Measurements from ENCODE around the gene CHMP1A. TPM values are rescaled to one million over a fixed set of nuclear protein-coding genes. Genes with fewer than 3 reads are reported as not detected.

The CHMP1A gene
- total and polyA plus RNA-seq, 2 experiments from 2014 or later: 86.2 to 87.5 TPM

GRCh38 chr16:89655062-89655643 is 2.4 kb downstream of the CHMP1A start:
- TF ChIP-seq CTCF (IDR thresholded peaks at IDR 0.05; ENCODE audit: low read depth, low read length): no peak
- H3K27ac ChIP-seq: no peak overlapping the region
- DNase-seq (ENCODE audit: low read depth in 1 of 2, low spot score in 1 of 2): no peak
- H3K4me1 ChIP-seq (ENCODE audit: low read depth): peaks cover 4% of the 10 kb centered on the region
- no peaks in the 10 kb centered on the region for H3K27me3 ChIP-seq
- H3K9me3 ChIP-seq (ENCODE audit: low read depth): no peaks in the 10 kb centered on the region
- H3K36me3 ChIP-seq: peaks cover 2% of the 10 kb centered on the region
- H3K4me3 ChIP-seq: no peak overlapping the region

- H3K27me3 ChIP-seq: no peaks in the 10 kb centered on the region
- no peak for TF ChIP-seq CTCF (IDR thresholded peaks at IDR 0.05; ENCODE audit: low read depth, low read length)
- DNase-seq (ENCODE audit: low read depth in 1 of 2, low spot score in 1 of 2): no peak
- H3K36me3 ChIP-seq: peaks cover 2% of the 10 kb centered on the region
- no peak overlapping the region for H3K27ac ChIP-seq
- peaks cover 4% of the 10 kb centered on the region for H3K4me1 ChIP-seq (ENCODE audit: low read depth)
- no peak overlapping the region for H3K4me3 ChIP-seq
- H3K9me3 ChIP-seq (ENCODE audit: low read depth): no peaks in the 10 kb centered on the region
Observed at GRCh38 chr16:89653656-89654295, 3.7 kb downstream of the CHMP1A start.

- H3K9me3 ChIP-seq (ENCODE audit: low read depth): no peaks in the 10 kb centered on the region
- DNase-seq (ENCODE audit: low read depth in 1 of 2, low spot score in 1 of 2): no peak
Observed at GRCh38 chr16:89651584-89651983, 5.9 kb downstream of the CHMP1A start.

GRCh38 chr16:89646906-89647305 is 10.6 kb downstream of the CHMP1A start:
- no peak for DNase-seq (ENCODE audit: low read depth in 1 of 2, low spot score in 1 of 2)
- no peak overlapping the region for H3K27ac ChIP-seq
- no peak overlapping the region for H3K4me3 ChIP-seq
- TF ChIP-seq CTCF (IDR thresholded peaks at IDR 0.05; ENCODE audit: low read depth, low read length): no peak
- H3K27me3 ChIP-seq: no peaks in the 10 kb centered on the region
- no peaks in the 10 kb centered on the region for H3K4me1 ChIP-seq (ENCODE audit: low read depth)
- peaks cover 17% of the 10 kb centered on the region for H3K36me3 ChIP-seq
- H3K9me3 ChIP-seq (ENCODE audit: low read depth): no peaks in the 10 kb centered on the region

More at GRCh38 chr16:89651584-89651983, 5.9 kb downstream of the CHMP1A start:
- Histone ChIP-seq H3K4me3 (no peak overlapping the region), H3K36me3 (peaks cover 8% of the 10 kb centered on the region), H3K27me3 (no peaks in the 10 kb centered on the region), H3K27ac (no peak overlapping the region), H3K4me1 (ENCODE audit: low read depth) (no peaks in the 10 kb centered on the region)
- TF ChIP-seq CTCF (IDR thresholded peaks at IDR 0.05; ENCODE audit: low read depth, low read length): no peak

- no peaks in the 10 kb centered on the region for H3K27me3 ChIP-seq
- H3K4me1 ChIP-seq (ENCODE audit: low read depth): no peaks in the 10 kb centered on the region
- no peaks in the 10 kb centered on the region for H3K9me3 ChIP-seq (ENCODE audit: low read depth)
- H3K4me3 ChIP-seq: no peak overlapping the region
- peaks cover 17% of the 10 kb centered on the region for H3K36me3 ChIP-seq
- no peak overlapping the region for H3K27ac ChIP-seq
- no peak for TF ChIP-seq CTCF (IDR thresholded peaks at IDR 0.05; ENCODE audit: low read depth, low read length)
- no peak for DNase-seq (ENCODE audit: low read depth in 1 of 2, low spot score in 1 of 2)
Observed at GRCh38 chr16:89646270-89646669, 11.2 kb downstream of the CHMP1A start.

Data from cardiac muscle cell (in vitro differentiated cells and primary cell).